Activated naive CD4-positive, alpha-beta T cell treated with anti-CD3 and anti-CD28 coated beads, Interleukin-2, amount 10 ng/mL, durations not matched to agents 5 hours and 36 hours (primary cell): Measurements from ENCODE around the gene EFTUD2. TPM values are rescaled to one million over a fixed set of nuclear protein-coding genes. Genes with fewer than 3 reads are reported as not detected.

Experiments
- microRNA-seq: library from miRNA; unstranded; fragments of <30 nt; microRNA quantifications from one replicate; pipeline ENCODE4 v1.2.0, GENCODE V29; 2022; ENCODE audit warnings: borderline microRNAs expressed, borderline replicate concordance
- total RNA-seq, 2 experiments: library from RNA; stranded (reverse); gene quantifications; one replicate each; pipeline ENCODE4 v1.2.3, GENCODE V29; 2021

The EFTUD2 gene
- 100 to 1,000 TPM; 103 TPM for total RNA-seq

GRCh38 chr17:44899074-44899782 is at the start of gene EFTUD2:
TSS of gene EFTUD2 (minus strand) at chr17:44899445. CDS start at chr17:44894521, 4,924 bp downstream.

GRCh38 chr17:44947461-44948314 is 48.4 kb upstream of the EFTUD2 start, which contains the start of gene KIF18B:
TSS of gene KIF18B (minus strand) at chr17:44947773. CDS start at chr17:44936344, 11,429 bp downstream.

GRCh38 chr17:44915321-44915726 is 16.1 kb upstream of the EFTUD2 start, which contains the start of gene GFAP:
TSS of gene GFAP (minus strand) at chr17:44915500. CDS start at chr17:44915486, 14 bp downstream.

GRCh38 chr17:44847586-44847985 is 51.7 kb downstream of the EFTUD2 start, which contains the start of gene HIGD1B:
TSS of gene HIGD1B (plus strand) at chr17:44847883. CDS start at chr17:44848153, 270 bp downstream.

GRCh38 chr17:44829523-44830358 is 69.5 kb downstream of the EFTUD2 start, which contains the start of gene GJC1:
TSS of gene GJC1 (minus strand) at chr17:44830287. CDS start at chr17:44805817, 24,470 bp downstream.

Small RNA genes within 50 kb of the gene (microRNA-seq; reads per million reads assigned to microRNA genes)
- 0.63 reads per million for gene MIR6783

Other genes with a start within 250 kb of the EFTUD2 start
- under 1 TPM; 0.08 to 0.36 TPM for gene MEIOC, start 243.0 kb downstream of the EFTUD2 start, total RNA-seq
- gene CCDC43, start 209.7 kb downstream of the EFTUD2 start, total RNA-seq, result 10 to 100 TPM; 22.3 to 23.2 TPM
- gene DBF4B, start 190.8 kb downstream of the EFTUD2 start, total RNA-seq, result 10 to 100 TPM; 18.3 to 20.5 TPM
- under 1 TPM; 0.33 to 0.46 TPM for gene ADAM11, start 140.5 kb downstream of the EFTUD2 start, total RNA-seq
- gene GJC1, start 69.2 kb downstream of the EFTUD2 start, total RNA-seq, result 1 to 10 TPM; 2.3 to 2.7 TPM
- gene HIGD1B, start 51.6 kb downstream of the EFTUD2 start, total RNA-seq, result not detected
- not detected for gene GFAP, start 16.1 kb upstream of the EFTUD2 start, total RNA-seq
- 10 to 100 TPM; 55.4 to 62.1 TPM for gene KIF18B, start 48.3 kb upstream of the EFTUD2 start, total RNA-seq
- 1 to 10 TPM; 1.1 TPM for gene C1QL1, start 68.9 kb upstream of the EFTUD2 start, total RNA-seq
- gene DCAKD, start 152.2 kb upstream of the EFTUD2 start, total RNA-seq, result 10 to 100 TPM; 28.7 to 28.9 TPM
- gene NMT1, start 161.9 kb upstream of the EFTUD2 start, total RNA-seq, result 100 to 1,000 TPM; 108 to 116 TPM
- 1 to 10 TPM; 2.4 to 3.7 TPM for gene PLCD3, start 233.1 kb upstream of the EFTUD2 start, total RNA-seq
- 10 to 100 TPM; 16.7 to 17.4 TPM for gene ACBD4, start 236.2 kb upstream of the EFTUD2 start, total RNA-seq
- 10 to 100 TPM; 28.3 to 29.5 TPM for gene HEXIM1, start 249.0 kb upstream of the EFTUD2 start, total RNA-seq